PC-9 (cell line): ENCODE data around the gene TMC2. TPM values are rescaled to one million over a fixed set of nuclear protein-coding genes. Genes with fewer than 3 reads are reported as not detected.

Experiments
- BruUV-seq: library from RNA; stranded (reverse); fragments of 400-500 nt; replicated peaks from 2 replicates; lab custom pipeline; 2021; lab: Mats Ljungman, UMichigan
- CTCF ChIA-PET: fragments of 300-600 bp; sonication (Branson Sonifier 250); formaldehyde crosslinking; loops from one replicate; lab custom pipeline; 2022; ENCODE audit warnings: antibody characterized with exemption; lab: Charles Lee
- POLR2A ChIA-PET: fragments of 300-600 bp; sonication (Branson Sonifier 250); formaldehyde crosslinking; loops from one replicate; lab custom pipeline; 2022; ENCODE audit warnings: antibody characterized with exemption; ENCODE audit not compliant: unreplicated experiment; lab: Charles Lee
- DNase-seq, 2 experiments: peaks; one replicate each; pipeline versions ENCODE4 v3.0.0 to v3.0.0-alpha.2; 2015 to 2022; ENCODE audit warnings: mixed read lengths in 1 of 2
- H2AFZ ChIP-seq: fragments of 200-600 bp; sonication (generic); 2 replicates; pipeline ENCODE4 v1.8.1; 2017; ENCODE audit warnings: antibody characterized with exemption
- H3F3A ChIP-seq: fragments of 200-600 bp; sonication (generic); 2 replicates; pipeline ENCODE4 v1.8.1; 2017; ENCODE audit warnings: antibody characterized with exemption, mild to moderate bottlenecking, low read depth; ENCODE audit not compliant: insufficient read depth
- H3K27ac ChIP-seq: fragments of 200-600 bp; sonication (generic); 2 replicates; pipeline ENCODE4 v1.6.1; 2016; ENCODE audit warnings: mixed run types
- H3K27me3 ChIP-seq: fragments of 200-600 bp; sonication (generic); 2 replicates; pipeline ENCODE4 v1.6.1; 2016; ENCODE audit warnings: low read depth, mixed run types; ENCODE audit not compliant: insufficient read depth
- H3K36me3 ChIP-seq: fragments of 200-600 bp; sonication (generic); 2 replicates; pipeline ENCODE4 v1.6.1; 2016; ENCODE audit warnings: low read depth, mixed run types
- H3K4me1 ChIP-seq: fragments of 200-600 bp; sonication (generic); replicated peaks from 2 replicates; pipeline ENCODE4 v1.6.1; 2016; ENCODE audit warnings: mixed run types; ENCODE audit not compliant: insufficient read depth
- H3K4me2 ChIP-seq: fragments of 200-600 bp; sonication (generic); 2 replicates; pipeline ENCODE4 v1.6.1; 2017; ENCODE audit warnings: mixed run types
- H3K4me3 ChIP-seq: fragments of 200-600 bp; sonication (generic); 2 replicates; pipeline ENCODE4 v1.6.1; 2016; ENCODE audit warnings: mixed run types
- H3K79me2 ChIP-seq: fragments of 200-600 bp; sonication (generic); 2 replicates; pipeline ENCODE4 v1.6.1; 2017; ENCODE audit warnings: low read depth, mixed run types
- H3K9me2 ChIP-seq: fragments of 200-600 bp; sonication (generic); 2 replicates; pipeline ENCODE4 v1.8.1; 2017; ENCODE audit warnings: mild to moderate bottlenecking; ENCODE audit not compliant: insufficient read depth
- H3K9me3 ChIP-seq: fragments of 200-600 bp; sonication (generic); 2 replicates; pipeline ENCODE4 v1.8.1; 2016; ENCODE audit warnings: low read depth; ENCODE audit not compliant: insufficient read depth
- H4K20me1 ChIP-seq: fragments of 200-600 bp; sonication (generic); 2 replicates; pipeline ENCODE4 v1.8.1; 2017; ENCODE audit not compliant: insufficient read depth
- CTCF ChIP-seq: fragments of 200-600 bp; sonication (generic); conservative IDR thresholded peaks from 2 replicates; pipeline ENCODE4 v1.6.1; 2017; ENCODE audit warnings: mixed run types, antibody characterized with exemption, mild to moderate bottlenecking, moderate library complexity
- EZH2 ChIP-seq: fragments of 200-600 bp; sonication (generic); IDR thresholded peaks from 2 replicates; pipeline ENCODE4 v1.8.0; 2017; ENCODE audit warnings: antibody characterized with exemption, low read depth
- intact Hi-C: fragments of 100-400 bp; cut with micrococcal nuclease; formaldehyde crosslinking; loops from one replicate; pipeline ENCODE4 v1.10.0; 2022; ENCODE audit not compliant: unreplicated experiment
- total RNA-seq: library from RNA; stranded (reverse); gene quantifications from 2 replicates; pipeline ENCODE4 v1.2.3, GENCODE V29; 2021

Gene TMC2
- total RNA-seq, 1 experiment from 2014 or later, result not detected

- no TSS peak for BruUV-seq
- POLR2A ChIA-PET, result no interaction called here
- intact Hi-C loops, result no loop called here
- Histone ChIP-seq H3K4me2 (no peak overlapping the region), H3K9me2 (no peaks in the 10 kb centered on the region), H4K20me1 (no peaks in the 10 kb centered on the region), H3K27me3 (peaks cover 33% of the 10 kb centered on the region), H3F3A (no peaks in the 10 kb centered on the region), H3K36me3 (no peaks in the 10 kb centered on the region), H3K79me2 (no peaks in the 10 kb centered on the region), H3K27ac (no peak overlapping the region), H2AFZ (no peak overlapping the region), H3K4me1 (no peaks in the 10 kb centered on the region), H3K9me3 (peaks cover 6% of the 10 kb centered on the region), H3K4me3 (no peak overlapping the region)
- CTCF ChIA-PET, result no interaction called here
- no peak for DNase-seq
- TF ChIP-seq EZH2, result no peak
- no peak for TF ChIP-seq CTCF
Observed at GRCh38 chr20:2633381-2633780, 97.0 kb downstream of the TMC2 start.

GRCh38 chr20:2637246-2637645 lies 100.9 kb downstream of the TMC2 start:
- no peaks in the 10 kb centered on the region for H3K9me3 ChIP-seq
- H3K27me3 ChIP-seq, result peaks cover 33% of the 10 kb centered on the region
- H3K4me1 ChIP-seq, result no peaks in the 10 kb centered on the region
- H3K36me3 ChIP-seq, result no peaks in the 10 kb centered on the region
- no peak for DNase-seq
- BruUV-seq, result no TSS peak
- H3F3A ChIP-seq, result no peaks in the 10 kb centered on the region
- H2AFZ ChIP-seq, result no peak overlapping the region
- ChIA-PET CTCF (no interaction called here), POLR2A (interaction anchor here (0.6 kb wide), 1 partner anchor 10 kb away, joined by 6 read pairs; no protein-coding TSS in a partner anchor)
- TF ChIP-seq CTCF (no peak), EZH2 (no peak)
- H3K9me2 ChIP-seq, result no peaks in the 10 kb centered on the region
- intact Hi-C loops, result no loop called here
- H3K4me2 ChIP-seq, result no peak overlapping the region
- H3K27ac ChIP-seq, result no peak overlapping the region
- no peak overlapping the region for H3K4me3 ChIP-seq
- no peaks in the 10 kb centered on the region for H4K20me1 ChIP-seq
- H3K79me2 ChIP-seq, result no peaks in the 10 kb centered on the region

- Histone ChIP-seq H3K9me2 (no peaks in the 10 kb centered on the region), H3K27me3 (peaks cover 6% of the 10 kb centered on the region), H4K20me1 (no peaks in the 10 kb centered on the region), H3K4me3 (no peak overlapping the region), H3K9me3 (no peaks in the 10 kb centered on the region), H3K79me2 (no peaks in the 10 kb centered on the region), H3K4me2 (no peak overlapping the region), H2AFZ (no peak overlapping the region), H3K36me3 (no peaks in the 10 kb centered on the region), H3K4me1 (no peaks in the 10 kb centered on the region), H3K27ac (no peak overlapping the region), H3F3A (no peaks in the 10 kb centered on the region)
- TF ChIP-seq EZH2, result no peak
- no peak for TF ChIP-seq CTCF
- DNase-seq, result no peak
- ChIA-PET CTCF (no interaction called here), POLR2A (no interaction called here)
- intact Hi-C loops, result no loop called here
- BruUV-seq, result no TSS peak
Observed at GRCh38 chr20:2640260-2640659, 103.9 kb downstream of the TMC2 start.
